Endothelial cell (in vitro differentiated cells): ENCODE data around the gene NTSR1. TPM values are rescaled to one million over a fixed set of nuclear protein-coding genes. Genes with fewer than 3 reads are reported as not detected.

Source experiments
- DNase-seq: peaks from one replicate; pipeline ENCODE4 v3.0.0; 2021; ENCODE audit warnings: low spot score
- H3K27ac Mint-ChIP-seq: one replicate; pipeline ENCODE4 v1.8.0; 2021; ENCODE audit warnings: mixed read lengths, inconsistent platforms; ENCODE audit not compliant: unreplicated experiment
- H3K27me3 Mint-ChIP-seq: one replicate; pipeline ENCODE4 v1.8.0; 2021; ENCODE audit warnings: mild to moderate bottlenecking, moderate library complexity, mixed read lengths, inconsistent platforms; ENCODE audit not compliant: unreplicated experiment
- H3K36me3 Mint-ChIP-seq: one replicate; pipeline ENCODE4 v1.8.0; 2021; ENCODE audit warnings: mild to moderate bottlenecking, low read depth, mixed read lengths, inconsistent platforms; ENCODE audit not compliant: unreplicated experiment
- H3K4me1 Mint-ChIP-seq: one replicate; pipeline ENCODE4 v1.8.0; 2021; ENCODE audit warnings: mild to moderate bottlenecking, mixed read lengths, inconsistent platforms; ENCODE audit not compliant: unreplicated experiment
- H3K4me3 Mint-ChIP-seq: one replicate; pipeline ENCODE4 v1.8.0; 2021; ENCODE audit warnings: mild to moderate bottlenecking, mixed read lengths, inconsistent platforms; ENCODE audit not compliant: unreplicated experiment
- H3K9me3 Mint-ChIP-seq: one replicate; pipeline ENCODE4 v1.8.0; 2021; ENCODE audit warnings: mixed read lengths, inconsistent platforms; ENCODE audit not compliant: unreplicated experiment
- total RNA-seq: library from RNA; stranded (reverse); fragmentation: NEBNext Ultra II Directional; extraction: Animal tissue kit (Norgen Biotek cat#: 25700); gene quantifications from one replicate; pipeline ENCODE4 v1.2.1, GENCODE V29; 2021; ENCODE audit not compliant: unreplicated experiment
- TF ChIP-seq, protein P1 (sequence below): fragments of 200-600 bp; sonication (generic); IDR thresholded peaks from one replicate; pipeline ENCODE4 v1.5.0; 2021; ENCODE audit warnings: antibody characterized with exemption; ENCODE audit not compliant: unreplicated experiment

NTSR1 gene
- total RNA-seq, 1 donor from 2014 or later, result not detected

DNA sequence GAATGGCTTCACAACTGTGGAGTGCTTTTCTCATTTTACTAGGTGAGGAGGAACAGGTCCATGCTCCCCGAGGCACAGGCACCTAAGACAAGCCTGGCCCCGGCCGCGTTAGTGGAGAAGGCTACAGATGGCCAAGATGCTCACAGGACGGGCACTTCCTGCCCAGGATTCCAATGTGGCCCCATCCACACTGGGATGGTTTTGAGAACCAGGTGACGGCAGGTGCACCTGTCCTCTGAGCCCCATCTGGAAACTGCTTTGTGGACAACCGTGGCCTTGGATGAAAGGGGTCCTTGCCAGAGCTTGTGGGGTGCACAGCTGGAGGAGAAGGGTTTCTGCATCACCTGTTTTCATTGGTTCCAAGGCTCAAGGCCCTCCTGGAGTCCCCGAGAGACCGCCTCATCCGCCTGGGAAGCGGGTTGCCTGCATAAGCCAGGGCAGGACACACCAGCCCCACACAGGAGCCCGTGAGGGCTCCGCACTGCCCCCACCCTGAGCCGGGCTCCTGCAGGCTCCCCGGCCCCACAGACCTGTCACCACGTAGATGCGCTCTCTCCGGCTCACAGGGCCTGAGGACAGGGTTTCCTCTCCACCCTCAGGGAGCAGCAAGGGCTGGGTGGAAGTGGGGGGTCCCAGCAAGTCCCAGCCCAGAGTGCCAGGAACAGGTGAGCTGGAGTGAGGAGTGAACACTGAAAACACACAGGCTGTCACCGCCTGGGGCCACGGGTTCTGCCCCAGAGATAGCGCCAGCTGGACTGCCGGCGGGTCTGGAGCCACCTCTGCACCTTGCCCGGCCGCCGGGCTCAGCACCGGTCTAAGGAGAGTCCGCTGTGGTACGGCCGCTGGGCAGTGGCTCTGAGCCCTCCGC lies 18.3 kb downstream of the NTSR1 start:
- Mint-ChIP-seq H3K27me3 (peaks cover 5% of the 10 kb centered on the region), H3K36me3 (no peaks in the 10 kb centered on the region), H3K27ac (no peak overlapping the region)

DNA sequence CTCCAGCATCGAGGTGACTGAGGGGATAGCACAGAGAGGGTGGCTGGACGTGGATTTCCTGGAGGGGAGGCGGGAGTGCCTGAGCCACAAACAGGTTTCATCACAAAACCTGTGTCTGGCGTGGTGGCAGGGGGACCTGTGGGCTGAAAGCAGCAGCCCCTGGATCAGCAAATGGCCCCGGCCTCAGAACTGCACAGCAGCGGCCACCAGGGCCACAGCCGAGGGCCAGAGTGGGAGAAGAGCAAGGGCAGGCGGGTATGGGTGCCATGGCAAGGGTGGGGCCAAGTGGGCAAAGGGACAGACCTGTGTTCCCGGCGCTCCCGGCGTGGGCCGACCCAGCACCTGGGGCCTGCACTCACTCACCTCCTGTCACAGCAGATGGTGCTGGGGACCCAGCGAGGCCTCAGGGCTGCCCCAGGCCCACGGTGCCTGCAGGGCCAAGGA lies 19.0 kb downstream of the NTSR1 start:
- Mint-ChIP-seq H3K4me3 (no peak overlapping the region), H3K4me1 (no peaks in the 10 kb centered on the region), H3K27ac (no peak overlapping the region), H3K36me3 (no peaks in the 10 kb centered on the region), H3K27me3 (peaks cover 3% of the 10 kb centered on the region), H3K9me3 (no peaks in the 10 kb centered on the region)
- TF ChIP-seq, protein P1, sequence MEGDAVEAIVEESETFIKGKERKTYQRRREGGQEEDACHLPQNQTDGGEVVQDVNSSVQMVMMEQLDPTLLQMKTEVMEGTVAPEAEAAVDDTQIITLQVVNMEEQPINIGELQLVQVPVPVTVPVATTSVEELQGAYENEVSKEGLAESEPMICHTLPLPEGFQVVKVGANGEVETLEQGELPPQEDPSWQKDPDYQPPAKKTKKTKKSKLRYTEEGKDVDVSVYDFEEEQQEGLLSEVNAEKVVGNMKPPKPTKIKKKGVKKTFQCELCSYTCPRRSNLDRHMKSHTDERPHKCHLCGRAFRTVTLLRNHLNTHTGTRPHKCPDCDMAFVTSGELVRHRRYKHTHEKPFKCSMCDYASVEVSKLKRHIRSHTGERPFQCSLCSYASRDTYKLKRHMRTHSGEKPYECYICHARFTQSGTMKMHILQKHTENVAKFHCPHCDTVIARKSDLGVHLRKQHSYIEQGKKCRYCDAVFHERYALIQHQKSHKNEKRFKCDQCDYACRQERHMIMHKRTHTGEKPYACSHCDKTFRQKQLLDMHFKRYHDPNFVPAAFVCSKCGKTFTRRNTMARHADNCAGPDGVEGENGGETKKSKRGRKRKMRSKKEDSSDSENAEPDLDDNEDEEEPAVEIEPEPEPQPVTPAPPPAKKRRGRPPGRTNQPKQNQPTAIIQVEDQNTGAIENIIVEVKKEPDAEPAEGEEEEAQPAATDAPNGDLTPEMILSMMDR, result no peak
- no peak for DNase-seq

More for the DNA sequence above, 18.3 kb downstream of the NTSR1 start:
- no peaks in the 10 kb centered on the region for H3K4me1 Mint-ChIP-seq
- no peaks in the 10 kb centered on the region for H3K9me3 Mint-ChIP-seq
- TF ChIP-seq, protein P1, result no peak
- no peak overlapping the region for H3K4me3 Mint-ChIP-seq
- DNase-seq, result no peak

DNA sequence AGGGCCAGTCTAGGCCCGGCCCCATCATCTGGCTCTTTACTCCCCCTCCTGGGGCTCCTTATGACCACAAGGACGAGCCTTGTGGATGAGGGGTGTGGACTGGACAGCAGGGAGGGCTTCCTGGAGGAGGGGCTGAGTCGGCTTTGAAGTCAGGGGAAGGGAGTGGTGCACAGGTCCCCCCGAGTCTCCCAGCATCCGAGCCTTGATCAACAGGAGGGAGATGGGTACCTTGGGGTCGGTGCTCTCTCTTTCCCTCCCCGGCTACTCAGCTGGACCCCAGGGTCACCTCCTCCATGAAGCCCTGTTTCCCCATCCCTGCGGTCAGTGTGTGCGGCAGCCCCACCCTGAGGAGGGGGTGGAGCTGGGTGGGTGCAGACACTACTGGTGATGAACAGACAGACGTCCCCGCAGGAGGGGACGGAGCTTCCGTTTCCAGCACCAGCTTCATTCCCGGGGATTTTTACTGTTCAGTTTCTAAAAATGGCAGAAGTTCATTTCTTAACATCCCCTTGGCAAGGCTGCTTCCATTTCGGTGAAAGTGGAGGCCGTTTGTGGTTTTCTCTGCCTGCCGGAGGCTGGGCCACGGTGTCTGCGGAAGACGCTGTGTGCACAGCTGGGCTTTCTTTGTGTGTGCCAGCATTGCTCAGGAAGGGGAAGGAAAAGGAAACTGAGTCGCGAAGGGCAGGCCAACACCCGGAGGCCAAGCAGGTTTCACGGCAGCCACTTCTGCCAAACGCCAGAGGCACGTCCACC lies 19.6 kb downstream of the NTSR1 start:
- no peak for DNase-seq
- no peaks in the 10 kb centered on the region for H3K4me1 Mint-ChIP-seq
- TF ChIP-seq, protein P1, result no peak
- H3K9me3 Mint-ChIP-seq, result no peaks in the 10 kb centered on the region
- peaks cover 3% of the 10 kb centered on the region for H3K27me3 Mint-ChIP-seq
- H3K4me3 Mint-ChIP-seq, result no peak overlapping the region
- H3K36me3 Mint-ChIP-seq, result no peaks in the 10 kb centered on the region
- no peak overlapping the region for H3K27ac Mint-ChIP-seq

DNA sequence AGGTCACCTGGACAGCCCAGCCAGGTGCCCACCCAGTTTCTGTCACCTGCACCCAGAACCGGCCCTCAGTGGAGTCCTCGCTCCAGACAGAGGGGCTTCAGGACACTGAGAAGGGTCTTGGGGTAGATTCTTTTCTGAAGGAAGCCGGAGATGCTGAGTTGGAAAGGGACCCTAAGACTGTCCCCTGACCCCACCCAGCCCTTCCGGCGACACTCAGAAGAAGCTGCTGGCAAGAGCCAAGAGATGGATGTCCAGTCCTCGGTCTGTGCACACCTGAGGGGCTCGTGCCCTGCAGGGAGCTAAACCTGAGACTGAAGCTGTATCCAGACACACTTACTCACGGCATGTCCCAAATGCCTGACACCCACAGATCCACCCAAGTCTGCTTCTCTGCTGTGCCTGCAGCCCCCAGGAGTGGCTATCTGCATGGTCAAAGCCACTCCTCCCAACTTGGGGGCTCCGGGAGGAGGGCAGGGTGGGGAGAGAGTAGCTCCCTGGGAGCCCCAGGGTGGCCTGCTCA lies 20.2 kb downstream of the NTSR1 start:
- Mint-ChIP-seq H3K27me3 (peaks cover 3% of the 10 kb centered on the region), H3K4me1 (no peaks in the 10 kb centered on the region), H3K27ac (no peak overlapping the region), H3K9me3 (no peaks in the 10 kb centered on the region), H3K4me3 (no peak overlapping the region), H3K36me3 (no peaks in the 10 kb centered on the region)
- no peak for DNase-seq
- TF ChIP-seq, protein P1, result no peak
